Cardiac fibroblast (primary cell): ENCODE measurements around the gene LRRC47.

Source experiments
- DNase-seq, 2 donors: peaks; one replicate each; pipeline versions ENCODE4 v3.0.0 to v3.0.0-alpha.2; 2010; ENCODE audit warnings: low read depth in 2 of 2
- H3K4me3 ChIP-seq, 2 donors: replicated peaks in 1 of 2; 1 replicate in 1 of 2; 2 replicates in 1 of 2; pipeline ENCODE4 v1.5.1; 2011; ENCODE audit warnings: low read depth in 2 of 2, low read length in 2 of 2, mild to moderate bottlenecking in 2 of 2, moderate library complexity in 1 of 2
- TF ChIP-seq, protein P1 (sequence below): IDR thresholded peaks from one replicate; pipeline ENCODE4 v1.5.1; 2011; ENCODE audit warnings: low read depth, mild to moderate bottlenecking, low read length, inconsistent platforms

LRRC47 gene

DNA sequence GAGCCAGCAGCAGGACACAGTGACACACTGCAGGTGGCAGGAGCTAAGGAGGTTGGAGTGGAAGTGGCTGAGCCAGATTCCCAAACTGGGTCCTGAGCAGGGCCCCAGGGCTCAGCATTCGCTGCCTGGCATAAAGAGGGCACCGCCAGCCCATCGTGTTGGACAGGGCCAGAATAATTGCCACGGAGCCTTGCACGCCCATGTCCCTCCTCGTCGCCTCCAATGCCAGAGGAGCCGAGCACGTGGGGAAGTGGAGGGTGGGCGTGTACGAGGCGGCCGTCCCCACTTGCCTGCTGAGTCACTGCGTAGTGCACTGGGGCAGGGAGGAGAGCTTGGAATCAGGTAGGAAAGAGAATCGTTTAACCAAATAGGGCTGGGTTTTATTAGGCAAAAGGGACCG, 26.1 kb upstream of the LRRC47 start:
- TF ChIP-seq, protein P1, sequence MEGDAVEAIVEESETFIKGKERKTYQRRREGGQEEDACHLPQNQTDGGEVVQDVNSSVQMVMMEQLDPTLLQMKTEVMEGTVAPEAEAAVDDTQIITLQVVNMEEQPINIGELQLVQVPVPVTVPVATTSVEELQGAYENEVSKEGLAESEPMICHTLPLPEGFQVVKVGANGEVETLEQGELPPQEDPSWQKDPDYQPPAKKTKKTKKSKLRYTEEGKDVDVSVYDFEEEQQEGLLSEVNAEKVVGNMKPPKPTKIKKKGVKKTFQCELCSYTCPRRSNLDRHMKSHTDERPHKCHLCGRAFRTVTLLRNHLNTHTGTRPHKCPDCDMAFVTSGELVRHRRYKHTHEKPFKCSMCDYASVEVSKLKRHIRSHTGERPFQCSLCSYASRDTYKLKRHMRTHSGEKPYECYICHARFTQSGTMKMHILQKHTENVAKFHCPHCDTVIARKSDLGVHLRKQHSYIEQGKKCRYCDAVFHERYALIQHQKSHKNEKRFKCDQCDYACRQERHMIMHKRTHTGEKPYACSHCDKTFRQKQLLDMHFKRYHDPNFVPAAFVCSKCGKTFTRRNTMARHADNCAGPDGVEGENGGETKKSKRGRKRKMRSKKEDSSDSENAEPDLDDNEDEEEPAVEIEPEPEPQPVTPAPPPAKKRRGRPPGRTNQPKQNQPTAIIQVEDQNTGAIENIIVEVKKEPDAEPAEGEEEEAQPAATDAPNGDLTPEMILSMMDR: no peak
- H3K4me3 ChIP-seq: no peak overlapping the region
- no peak for DNase-seq

DNA sequence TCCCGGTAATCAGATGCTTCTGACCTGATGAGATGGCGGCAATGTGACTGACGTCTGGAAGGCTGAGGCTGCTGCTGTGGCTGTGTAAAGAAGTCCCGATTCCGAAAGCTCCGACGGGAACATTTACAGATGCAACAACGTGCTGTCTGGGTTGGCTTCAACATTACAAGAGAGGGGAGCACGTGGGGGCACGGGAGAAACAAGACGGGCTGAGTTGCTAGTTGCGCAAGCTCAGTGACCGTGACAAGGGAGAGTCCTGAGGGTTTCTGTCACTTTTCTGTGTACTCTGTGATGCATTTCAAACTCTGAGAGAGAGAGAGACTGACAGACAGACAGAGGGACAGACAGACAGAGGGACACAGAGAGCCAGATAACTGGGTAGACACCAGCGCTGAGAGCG, 25.6 kb upstream of the LRRC47 start:
- no peak overlapping the region for H3K4me3 ChIP-seq
- TF ChIP-seq, protein P1: no peak
- no peak for DNase-seq

DNA sequence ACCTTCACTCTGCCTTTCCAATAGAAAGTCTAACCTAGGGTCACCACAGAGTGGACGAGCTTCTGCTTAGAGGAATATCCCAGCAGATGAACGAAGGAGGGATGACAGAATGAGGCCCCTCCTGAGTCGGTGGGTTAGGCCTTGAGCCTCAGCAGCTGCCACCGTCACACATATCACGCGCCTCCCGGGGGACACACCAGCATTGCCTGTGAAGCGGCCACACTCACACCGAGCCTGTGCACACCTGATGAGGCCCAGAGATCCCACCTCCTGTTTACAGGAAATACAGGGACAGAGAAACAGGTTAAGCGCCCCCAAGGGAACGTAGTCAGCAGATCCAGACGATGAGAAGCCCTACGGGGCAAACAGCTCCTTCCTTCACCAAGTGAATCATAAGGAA, 25.1 kb upstream of the LRRC47 start:
- TF ChIP-seq, protein P1: no peak
- DNase-seq: no peak
- no peak overlapping the region for H3K4me3 ChIP-seq

DNA sequence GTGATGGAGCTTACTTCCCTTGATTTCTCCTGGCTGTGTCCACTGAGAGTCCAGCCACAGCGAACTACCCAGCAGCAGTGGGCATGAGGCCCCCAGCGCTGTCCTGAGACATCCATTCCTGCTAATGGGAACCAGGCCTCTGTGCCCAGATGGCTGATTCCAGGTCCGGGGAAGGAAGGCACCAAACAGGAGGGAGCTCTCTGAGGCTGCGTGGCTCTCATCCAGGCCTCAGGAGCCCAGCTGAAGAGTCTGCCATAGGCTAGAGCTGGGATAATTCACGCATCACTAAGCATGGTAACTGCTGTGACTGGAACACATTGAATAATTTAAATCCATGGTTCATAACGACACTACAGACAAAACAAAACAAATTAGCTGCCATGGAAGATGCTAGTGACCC, 24.7 kb upstream of the LRRC47 start:
- no peak for DNase-seq
- H3K4me3 ChIP-seq: no peak overlapping the region
- TF ChIP-seq, protein P1: no peak

DNA sequence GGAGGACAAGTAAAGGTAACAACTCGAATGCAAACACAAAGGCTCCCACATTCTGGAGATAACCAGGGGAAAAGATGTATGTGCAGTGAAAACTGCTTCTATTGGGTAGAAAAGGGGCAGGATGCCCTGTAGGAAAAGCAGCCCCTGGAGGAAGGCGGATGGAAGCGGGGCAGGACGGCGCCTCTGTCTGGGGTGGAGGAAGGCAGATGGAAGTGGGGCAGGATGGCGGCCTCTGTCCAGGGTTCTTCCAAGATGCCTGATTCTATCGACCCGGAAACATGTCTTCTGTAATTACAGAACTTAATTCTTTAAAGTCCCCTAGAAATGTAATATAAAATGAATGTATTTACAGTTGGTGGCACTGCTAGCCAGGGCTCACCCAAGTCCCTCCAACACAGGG, 24.0 kb upstream of the LRRC47 start:
- TF ChIP-seq, protein P1: no peak
- H3K4me3 ChIP-seq: no peak overlapping the region
- no peak for DNase-seq

DNA sequence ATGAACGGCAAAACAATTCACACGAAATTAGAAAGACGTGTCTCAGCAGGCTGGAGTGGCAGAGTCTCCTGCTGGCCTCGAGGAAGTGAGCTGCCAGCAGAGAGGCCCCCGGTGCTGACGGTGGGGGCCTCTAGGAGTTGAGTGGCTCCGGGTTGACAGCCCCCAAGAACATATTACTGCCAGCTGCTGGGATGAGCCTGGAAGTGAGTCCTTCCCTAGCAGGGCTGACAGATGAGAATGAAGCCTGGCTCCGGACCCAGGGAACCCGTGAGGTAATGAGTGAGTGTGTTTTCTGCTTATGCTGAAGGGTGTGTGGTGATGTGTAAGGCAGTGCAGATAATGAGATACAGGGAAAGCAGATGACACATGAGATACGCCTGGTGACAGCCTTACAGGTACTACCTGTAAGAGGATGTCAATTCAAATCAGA, 23.5 kb upstream of the LRRC47 start:
- H3K4me3 ChIP-seq: no peak overlapping the region
- DNase-seq: no peak
- TF ChIP-seq, protein P1: no peak

DNA sequence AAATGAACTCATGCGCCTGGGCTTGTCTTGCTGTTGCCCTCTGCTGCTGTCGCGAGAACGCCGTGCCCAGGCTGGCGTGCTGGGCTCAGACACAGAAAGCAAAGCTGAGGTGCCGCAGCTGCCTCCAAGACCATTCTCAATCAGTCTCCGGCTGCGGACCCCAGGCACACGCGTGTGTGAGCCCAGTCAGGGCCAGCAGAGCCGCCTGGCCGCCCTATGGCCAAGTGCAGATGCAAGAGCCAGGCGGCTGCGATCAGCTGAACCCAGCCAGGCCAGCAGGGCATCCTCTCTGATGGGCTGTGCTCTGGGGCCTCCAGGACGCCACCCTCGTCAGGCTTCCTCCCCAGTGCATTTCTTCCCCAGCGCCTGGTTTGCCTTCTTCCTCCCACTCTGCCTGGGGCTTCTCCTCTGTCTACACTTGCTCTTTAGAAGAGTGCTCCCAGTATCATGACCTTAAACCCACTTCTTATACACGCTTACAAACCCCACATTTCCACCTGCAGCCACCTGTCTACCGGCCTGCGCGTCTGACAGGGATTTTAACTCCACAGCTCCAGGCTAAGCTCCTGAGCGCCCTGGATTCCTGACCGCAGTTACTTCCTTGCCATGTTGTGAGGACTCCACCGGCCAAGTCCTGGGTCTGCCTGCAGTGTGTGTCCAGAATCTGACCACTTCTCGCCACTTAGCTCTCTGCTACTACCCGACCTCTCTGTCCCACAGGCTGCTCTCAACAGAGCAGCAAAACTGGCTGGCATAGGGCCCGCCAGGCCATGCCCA, 21.7 kb upstream of the LRRC47 start:
- no peak overlapping the region for H3K4me3 ChIP-seq
- TF ChIP-seq, protein P1: no peak
- no peak for DNase-seq
